GM04503 (cell line): ENCODE measurements around the gene SLC38A9.

Experiments used
- DNase-seq: peaks from one replicate; pipeline ENCODE4 v3.0.0-alpha.2; 2012; ENCODE audit warnings: low read depth

The SLC38A9 gene

DNA sequence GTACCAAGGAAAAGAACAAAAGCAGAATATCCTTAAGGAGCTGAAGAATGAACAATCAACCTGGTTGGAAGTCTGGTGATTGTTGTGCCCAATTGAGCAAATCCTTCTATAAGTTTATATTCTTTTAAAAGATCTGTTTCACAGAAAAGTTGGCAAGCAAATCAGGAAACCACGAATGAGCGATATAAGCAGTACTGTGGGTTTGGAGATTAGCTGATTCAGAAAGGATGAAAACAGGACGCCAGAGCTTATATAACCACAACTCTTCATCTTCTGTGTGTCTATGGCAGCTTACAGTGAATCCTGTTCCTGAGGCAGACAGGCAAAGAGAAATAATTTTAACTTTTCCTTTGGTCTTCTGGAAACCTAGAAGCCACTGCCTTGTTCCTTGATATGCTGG is 61.7 kb downstream of the SLC38A9 start:
- no peak for DNase-seq

DNA sequence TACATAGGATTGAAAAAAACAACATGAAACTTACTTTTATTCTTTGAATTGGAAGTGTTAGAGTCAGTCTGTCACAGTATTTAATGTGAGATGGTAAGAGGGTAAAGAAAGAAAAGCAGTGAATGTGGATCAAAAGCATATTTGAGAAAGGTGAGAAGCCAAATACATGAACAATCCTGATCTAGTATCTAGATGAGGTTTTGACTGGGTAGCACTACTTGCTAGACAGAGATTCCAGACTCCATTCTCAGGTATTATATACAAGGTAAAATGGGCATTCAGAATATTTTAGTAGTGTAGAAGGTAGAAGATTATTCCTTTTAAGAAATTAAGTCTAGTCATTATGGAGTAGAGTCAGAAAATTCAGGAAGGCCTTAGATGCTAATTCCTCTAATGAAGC is 62.2 kb downstream of the SLC38A9 start:
- DNase-seq = no peak

DNA sequence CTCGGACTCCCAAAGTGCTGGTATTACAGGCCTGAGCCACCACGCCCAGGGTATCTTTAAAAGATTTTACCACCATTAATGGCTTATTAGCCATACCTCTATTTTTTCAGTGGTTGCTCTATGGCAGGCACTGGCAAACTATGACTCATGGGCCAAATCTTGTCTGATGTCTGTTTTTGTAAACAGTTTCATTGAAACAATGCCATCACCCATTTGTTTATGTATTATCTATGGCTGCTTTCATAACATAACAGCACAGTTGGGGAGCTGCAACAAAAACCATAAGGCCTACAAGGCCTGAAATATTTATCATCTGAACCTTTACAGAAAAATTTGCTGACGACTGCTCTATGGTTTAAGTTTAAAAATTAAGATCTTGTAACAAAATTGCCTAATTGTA is 66.8 kb downstream of the SLC38A9 start:
- no peak for DNase-seq

DNA sequence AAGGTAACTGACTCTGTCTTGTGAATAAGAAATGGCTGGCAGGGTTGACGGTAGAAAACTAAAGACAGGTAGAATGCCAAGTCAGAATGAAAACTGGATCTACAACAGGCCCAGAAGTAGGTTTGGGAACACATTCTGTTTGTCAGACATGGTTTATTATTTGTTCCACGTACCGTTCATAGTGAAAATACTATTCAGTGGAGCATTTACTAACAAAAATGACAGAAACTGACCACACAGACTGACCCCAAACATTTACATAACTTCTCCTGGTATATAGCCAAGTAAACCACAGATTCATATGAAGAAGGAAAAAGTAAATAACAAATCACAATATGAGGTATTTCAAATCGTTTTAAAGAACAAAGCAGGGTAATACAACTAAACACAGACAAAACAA is 73.7 kb downstream of the SLC38A9 start:
- DNase-seq = no peak

DNA sequence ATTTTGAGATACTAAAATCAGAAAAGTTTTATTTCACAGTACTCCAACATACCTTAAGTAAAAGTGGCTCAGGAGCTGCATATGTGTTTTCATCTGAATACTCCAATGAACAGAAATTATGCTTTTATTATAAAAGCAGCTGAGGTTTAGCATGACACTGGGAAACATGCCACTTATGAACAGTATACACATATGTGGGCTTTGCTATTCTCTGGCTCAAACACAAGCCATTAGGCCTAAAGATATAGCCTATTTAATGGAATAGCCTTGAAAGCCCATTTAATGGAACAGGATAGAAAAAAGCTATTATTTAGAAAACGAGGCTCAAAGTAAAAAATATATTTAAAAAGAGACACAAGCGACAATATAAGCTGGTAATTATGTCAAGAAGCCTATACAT is 74.1 kb downstream of the SLC38A9 start:
- no peak for DNase-seq

DNA sequence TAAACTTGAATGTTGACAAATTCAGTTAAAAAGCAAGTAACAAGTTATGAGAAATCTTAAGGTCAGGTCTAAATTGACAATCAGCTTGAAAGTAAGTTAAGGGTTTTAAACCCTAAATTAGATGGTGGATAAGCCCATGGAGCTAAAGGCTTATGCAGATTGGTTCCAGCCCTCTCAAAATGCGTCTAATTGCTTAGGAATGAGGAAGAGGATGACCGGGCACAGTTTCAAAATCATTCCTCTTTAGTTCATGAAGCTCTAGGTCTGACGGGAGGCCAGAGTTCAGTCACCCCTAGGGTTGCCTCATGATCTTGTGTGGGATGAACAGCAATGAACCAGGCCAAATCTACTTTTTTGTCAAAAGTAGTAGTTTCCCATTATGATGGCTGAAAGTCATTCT is 75.4 kb downstream of the SLC38A9 start:
- DNase-seq = no peak

DNA sequence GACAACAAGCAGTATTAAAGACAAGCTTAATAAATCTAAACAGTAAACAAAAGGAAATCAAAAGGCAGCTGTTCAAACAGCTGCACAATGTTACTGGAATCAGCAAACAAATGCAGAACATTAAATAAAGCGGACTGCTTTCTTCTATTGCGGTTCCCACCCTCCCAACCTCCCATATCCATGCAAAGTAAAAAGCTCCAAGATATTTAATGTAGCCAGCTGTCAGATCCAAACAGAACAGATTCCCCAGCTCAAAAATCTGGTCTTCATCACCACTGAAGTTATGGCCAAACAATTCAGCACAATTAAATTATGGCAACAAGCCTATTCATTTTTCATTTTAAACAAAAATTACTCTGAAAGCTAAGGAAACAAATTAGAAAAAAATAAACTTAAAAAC is 75.9 kb downstream of the SLC38A9 start:
- DNase-seq = no peak

DNA sequence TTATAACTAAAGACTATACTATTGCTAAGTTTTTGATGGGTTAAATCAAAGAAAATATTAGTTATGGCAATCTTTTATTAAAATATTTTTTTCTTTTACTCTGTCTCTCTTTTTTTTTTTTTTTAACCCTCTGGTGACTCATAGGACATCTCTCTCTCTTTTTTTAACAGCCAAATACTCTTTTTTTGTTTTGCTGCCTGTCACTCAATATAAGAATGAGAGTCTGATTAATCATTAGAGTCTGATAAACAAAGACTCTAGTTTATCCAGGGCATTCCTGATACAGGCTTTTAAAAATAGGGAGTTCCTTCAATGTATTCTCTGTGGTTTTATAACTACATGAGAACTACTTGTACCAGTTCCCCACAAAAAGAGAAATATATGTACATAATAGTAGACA is 77.3 kb downstream of the SLC38A9 start:
- no peak for DNase-seq

DNA sequence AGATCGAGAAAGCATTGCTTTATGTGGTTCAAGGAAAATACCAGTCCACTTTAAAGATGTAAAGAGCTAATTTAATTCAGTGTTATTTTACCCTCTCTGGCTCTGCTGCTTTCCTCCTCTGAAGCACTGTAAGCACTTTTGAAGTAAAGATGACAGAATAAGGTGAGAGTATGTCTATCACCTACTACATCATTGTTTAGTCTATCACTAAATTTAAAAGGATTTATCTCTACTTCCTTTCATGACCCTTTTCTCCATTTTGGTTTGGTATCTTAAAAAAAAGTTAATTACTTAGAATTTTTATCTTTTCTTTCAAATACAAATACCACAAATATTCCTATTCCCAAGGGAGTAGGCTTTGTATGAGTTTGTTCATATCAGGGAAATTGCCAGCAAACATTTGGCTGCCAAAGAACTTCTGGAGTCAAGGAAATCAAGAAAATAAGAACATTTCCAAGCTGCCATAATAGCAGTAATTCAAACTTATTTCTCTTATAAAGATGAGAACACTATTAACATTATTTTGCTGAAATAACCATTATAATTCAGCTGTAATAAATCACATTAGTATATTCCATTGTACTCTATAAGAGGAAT is 77.8 kb downstream of the SLC38A9 start:
- peak; percentile 65 for DNase-seq

DNA sequence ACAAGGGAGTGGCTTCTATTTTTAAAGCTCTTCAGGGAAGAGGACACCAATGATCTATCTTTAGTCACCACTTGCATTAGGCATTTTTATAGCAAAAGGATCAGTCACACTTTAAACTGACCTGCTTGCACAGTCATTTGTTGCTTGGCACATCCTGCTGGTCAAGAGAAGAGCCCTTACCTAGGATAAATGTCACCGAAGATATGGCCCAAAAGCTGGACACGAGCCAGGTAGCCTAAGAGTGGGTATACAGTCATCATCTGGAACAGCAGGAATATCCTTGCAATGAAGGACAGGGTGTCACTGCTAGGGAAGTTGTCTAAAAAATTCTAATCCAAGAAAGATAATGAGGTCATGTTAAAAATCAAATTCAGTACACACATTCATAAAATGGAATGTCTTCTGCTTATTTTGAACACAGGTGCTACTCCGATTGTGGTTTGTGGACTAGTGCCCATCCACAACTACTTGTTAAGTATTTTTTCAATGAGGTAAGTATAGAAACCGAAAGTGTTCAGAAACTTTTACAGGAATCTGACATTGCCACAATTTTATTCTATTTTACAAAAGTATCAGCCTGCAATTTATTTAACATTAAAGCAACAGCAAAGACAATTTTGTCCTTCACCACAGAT is 78.4 kb downstream of the SLC38A9 start:
- no peak for DNase-seq

DNA sequence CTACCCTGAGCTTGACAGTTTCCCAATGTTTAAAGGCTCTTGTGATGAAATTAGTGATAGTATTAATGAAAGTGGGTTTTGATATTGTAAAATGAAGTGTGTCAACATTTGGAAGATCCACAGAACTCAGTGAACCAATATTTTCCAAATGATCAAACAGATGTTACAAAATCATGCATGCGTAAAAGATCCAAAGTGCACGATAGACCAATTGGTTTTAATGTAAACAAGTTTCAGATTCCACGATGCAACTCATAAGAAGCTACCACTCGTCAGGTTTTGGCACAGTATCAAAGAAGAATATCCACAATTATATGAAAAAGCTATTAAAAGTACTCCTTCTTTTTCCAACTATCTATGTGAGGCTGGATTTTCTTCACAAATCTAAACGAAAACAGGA is 82.3 kb downstream of the SLC38A9 start:
- DNase-seq = no peak

DNA sequence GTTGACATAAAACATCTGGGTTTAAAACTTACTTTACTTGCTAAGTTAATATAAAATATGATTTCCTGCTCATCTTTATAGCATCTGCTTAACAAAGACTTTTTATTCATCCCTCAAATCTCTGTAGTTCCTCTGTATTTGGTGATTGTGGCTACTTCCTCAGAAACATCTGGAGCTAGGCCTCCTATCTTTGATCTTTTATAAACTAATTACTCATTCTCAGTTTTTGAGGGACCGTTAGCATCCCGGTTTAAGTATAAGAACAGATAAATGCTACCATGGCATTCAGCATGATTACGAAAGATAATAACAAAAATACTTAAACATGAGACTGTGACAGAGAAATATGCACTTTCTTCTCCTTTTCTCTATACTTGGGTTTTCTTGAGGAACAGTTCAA is 85.3 kb downstream of the SLC38A9 start:
- no peak for DNase-seq

DNA sequence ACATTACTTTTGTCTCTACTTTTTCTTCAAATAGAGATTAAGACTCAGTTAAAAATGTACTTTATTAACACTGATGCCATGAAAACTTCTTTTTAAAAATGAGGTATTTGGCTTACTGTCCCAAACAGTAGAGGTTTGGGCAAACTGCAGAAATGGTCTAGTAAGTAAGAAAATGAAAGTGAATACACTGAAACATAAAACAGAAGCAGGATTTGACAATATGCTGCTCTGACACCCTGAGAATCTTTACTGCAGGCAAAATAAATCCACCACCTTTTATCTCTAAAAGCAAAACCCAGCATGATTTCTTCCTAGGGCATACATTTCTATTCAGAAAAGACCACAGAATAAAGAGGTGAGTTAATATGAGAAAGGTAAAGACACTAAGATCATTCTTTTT is 86.2 kb downstream of the SLC38A9 start:
- DNase-seq = no peak

DNA sequence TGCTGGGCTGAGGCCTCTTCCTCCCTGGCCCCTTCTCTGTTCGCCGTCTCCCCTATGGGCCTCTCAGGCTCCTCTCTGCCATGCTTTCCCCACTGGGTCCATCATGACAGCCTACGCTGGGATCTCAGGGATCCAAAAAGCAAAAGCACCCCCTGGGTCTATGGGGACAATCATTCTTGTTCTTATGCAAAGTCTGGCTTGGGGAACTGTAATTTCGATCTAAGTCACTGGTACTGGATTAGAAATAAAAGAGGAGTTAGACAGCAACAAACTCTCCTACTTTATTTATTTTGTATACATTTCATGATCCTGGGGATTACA is 86.6 kb downstream of the SLC38A9 start:
- no peak for DNase-seq

DNA sequence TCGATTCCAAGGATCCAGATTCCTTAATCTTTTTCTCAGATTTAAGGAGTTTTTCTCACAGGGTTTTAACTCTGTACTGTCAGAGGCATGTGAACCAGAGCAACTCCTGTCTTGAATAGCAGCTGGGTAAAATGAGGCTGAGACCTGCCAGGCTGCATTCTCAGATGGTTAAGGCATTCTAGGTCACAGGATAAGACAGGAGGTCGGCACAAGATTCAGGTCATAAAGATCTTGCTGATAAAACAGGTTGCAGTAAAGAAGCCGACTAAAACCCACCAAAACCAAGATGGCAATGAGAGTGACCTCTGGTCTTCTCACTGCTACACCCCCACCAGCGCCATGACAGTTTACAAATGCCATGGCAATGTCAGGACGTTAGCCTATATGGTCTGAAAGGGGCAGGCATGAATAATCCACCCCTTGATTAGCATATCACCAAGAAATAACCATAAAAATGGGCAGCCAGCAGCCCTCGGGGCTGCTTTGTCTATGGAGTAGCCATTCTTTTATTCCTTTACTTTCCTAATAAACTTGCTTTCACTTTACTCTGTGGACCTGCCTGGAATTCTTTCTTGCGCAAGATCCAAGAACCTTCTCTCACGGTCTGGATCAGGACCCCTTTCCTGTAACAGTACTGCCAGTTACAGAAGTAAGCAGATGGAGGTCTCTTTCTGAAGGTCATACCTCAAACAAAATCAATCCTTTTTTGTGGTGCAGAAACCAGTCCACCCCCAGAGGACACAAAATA is 87.1 kb downstream of the SLC38A9 start:
- no peak for DNase-seq

DNA sequence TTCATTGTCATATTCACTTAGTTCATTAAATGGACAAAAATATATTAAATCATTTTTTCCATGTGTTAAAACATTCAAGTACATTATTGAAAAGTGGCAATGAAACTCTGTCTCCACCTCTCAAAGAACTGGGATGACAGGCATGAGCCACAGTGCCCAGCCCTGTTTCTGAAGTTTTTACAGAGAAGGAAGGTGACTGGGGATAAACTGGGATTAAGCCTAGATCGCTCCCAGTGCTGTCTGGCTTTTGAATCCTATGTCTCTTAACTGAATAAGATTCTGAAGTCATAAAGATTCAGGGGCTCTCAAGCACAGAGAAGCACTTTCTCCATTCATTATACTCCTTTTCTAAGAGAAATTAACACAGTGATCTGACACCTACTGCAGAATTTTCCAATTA is 88.3 kb downstream of the SLC38A9 start:
- no peak for DNase-seq

DNA sequence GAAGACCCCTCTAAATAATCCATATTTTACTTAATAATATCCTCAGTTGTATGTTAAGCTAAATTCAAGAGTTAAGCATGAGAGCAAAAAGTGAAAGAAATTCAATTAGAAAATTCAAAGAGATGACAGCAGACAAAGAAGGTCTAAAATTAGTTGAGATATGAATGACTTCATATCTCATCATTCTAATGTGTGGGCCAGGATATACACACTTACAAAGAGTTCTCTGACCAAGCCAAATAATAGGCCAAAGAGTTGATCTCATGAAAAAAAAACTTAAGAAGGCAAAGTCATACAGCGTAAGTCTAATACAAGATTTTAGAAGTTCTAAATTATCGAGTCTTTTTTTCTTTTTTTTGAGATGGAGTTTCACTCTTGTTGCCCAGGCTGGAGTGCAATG is 89.7 kb downstream of the SLC38A9 start:
- DNase-seq = no peak

DNA sequence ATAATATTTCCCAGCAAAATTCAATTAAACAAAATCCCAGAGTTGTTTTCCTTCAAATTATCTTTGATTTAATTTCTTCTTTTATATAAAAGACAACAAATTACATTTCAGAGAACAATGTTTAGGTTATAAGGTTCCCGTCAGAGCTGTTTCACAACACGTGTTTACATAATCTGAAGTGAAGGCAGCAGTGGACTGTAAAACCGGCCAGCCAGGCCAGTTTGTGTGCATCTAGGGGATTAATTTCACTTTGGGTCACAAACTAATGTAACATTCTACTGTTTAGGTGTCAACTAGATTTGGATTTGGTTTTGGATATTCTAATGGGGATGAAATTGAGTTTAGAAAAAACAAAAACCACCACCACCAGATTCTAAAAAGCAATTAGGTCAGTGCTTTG is 90.9 kb downstream of the SLC38A9 start:
- DNase-seq = no peak

DNA sequence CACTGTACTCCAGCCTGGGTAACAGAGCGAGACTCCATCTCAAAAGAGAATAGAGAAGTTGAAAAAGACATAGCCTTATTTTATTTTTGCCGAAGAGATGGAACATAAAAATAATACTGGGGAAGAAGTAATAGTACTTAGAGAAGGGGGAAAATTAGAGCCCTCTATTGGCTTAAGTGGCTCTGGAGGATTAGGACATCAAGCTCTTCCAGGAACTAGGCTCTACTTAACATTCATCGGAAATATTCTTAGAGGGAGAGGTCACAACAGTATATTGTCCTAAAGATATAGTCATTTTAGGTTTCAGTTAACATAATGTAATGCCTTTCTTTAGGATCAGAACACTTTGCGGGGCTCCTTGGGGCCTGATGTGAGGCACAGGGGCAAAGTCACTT is 91.4 kb downstream of the SLC38A9 start:
- no peak for DNase-seq

DNA sequence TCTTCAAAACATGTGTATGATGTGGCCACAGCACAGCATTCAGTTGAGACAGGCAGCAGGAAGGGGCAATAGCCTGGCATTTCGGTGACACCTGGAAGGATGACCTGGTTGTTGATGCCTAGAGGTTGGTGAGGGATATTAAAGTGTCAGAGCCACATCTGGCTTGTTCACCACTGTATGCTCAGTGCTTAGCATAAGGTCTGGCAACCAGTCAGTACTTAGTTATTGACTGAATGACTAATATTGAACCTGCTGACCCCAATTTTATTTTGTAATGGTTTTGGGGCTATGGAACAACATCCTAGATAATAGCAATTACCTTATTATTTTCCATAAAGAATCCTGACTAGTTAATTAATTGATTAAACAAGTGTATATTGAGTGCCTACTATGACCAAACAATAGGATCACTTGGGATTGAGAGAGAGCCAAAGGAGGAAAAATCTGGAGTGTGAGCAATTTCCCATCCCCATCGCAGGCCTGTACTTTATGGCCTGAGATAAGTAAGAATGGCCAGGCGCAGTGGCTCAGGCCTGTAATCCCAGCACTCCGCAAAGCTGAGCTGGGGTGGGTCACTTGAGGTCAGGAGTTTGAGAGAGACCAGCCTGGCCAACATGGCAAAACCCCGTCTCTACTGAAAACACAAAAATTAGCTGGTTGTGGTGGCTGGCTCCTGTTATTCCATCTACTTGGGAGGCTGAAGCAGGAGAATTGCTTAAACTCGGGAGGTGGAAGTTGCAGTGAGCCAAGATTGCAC is 91.9 kb downstream of the SLC38A9 start:
- DNase-seq = no peak

DNA sequence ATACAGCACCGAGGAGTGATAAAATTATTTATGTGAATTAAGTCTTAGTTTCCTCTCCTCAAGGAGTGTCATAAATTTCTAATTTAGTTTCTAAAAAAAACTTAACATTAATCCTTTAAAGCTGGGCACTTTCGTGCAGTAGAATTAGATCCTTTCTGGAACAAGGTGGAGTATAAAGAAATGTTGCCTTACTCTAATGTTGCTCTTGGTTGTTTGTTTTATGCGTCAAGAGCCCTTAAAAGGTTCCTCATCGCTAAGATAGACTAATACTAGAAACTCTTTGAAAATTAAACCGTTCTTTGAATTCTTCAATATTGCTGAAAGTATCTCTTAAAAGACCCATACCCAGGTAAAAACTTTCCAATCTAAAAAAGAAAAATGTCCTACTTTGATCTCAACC is 93.8 kb downstream of the SLC38A9 start:
- no peak for DNase-seq

DNA sequence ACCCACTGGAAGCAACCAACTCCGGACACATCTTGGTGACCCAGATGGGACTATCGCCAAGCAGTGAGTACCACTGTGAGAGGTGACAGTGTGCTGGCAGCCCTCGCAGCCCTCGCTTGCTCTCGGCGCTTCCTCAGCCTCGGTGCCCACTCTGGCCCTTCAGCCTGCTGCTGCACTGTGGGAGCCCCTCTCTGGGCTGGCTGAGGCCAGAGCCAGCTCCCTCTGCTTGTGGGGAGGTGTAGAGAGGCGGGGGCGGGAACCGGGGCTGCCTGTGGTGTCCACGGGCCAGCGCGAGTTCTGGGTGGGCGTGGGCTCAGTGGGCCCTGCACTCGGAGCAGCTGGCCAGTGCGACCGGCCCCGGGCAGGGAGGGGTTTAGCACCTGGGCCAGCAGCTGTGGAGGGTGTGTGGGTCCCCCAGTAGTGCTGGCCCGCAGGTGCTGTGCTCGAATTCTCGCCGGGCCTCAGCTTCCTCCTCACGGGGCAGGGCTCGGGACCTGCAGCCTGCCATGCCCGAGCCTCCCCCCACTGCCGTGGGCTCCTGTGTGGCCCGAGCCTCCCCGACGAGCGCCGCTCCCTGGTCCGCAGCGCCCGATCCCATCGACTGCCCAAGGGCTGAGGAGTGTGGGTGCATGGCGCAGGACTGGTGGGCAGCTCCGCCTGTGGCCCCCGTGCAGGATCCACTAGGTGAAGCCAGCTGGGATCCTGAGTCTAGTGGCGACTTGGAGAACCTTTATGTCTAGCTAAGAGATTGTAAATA is 98.8 kb downstream of the SLC38A9 start:
- DNase-seq = no peak
